ENCODE results near the gene MLXIP.

DNA sequence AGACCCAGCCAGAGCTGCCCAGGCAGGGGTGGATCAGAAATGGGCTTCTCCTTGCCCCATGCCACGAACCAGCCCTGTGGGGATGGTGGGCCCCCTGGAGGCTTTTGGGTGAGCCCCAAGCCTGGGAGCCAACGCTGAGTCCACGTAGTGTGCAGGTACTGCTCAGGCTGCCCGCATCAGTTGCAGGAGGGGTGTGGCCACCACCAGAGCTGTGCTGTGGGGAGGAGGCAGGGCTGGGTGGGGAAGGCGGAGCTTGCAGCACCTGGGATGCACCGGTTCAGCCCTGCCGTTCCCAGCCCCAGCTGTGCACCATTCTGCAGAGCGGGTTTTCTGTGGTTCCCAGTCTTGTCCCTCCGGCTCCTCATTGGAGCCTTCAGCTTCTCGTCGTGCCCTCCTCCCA lies 59.1 kb downstream of the MLXIP start:
- no peak for TF ChIP-seq TAF1 (IDR thresholded peaks at IDR 0.05; ENCODE audit: borderline replicate concordance, insufficient read depth, low read length)
- no peak for TF ChIP-seq SIN3A (IDR thresholded peaks at IDR 0.05; ENCODE audit: borderline replicate concordance, insufficient read depth, low read length)
- TF ChIP-seq POLR2AphosphoS5 (IDR thresholded peaks at IDR 0.05; ENCODE audit: low read depth, low read length), result no peak

Data from PFSK-1 (cell line).